SK-N-MC (cell line): ENCODE measurements around the gene WBP1L.

Experiments
- EZH2 ChIP-seq: fragments of 200-600 bp; sonication (generic); IDR thresholded peaks from one replicate; pipeline ENCODE4 v1.6.1; 2017; ENCODE audit warnings: antibody characterized with exemption
- POLR2AphosphoS5 ChIP-seq: IDR thresholded peaks from 2 replicates; pipeline ENCODE4 v1.6.1; 2012; ENCODE audit warnings: mild to moderate bottlenecking, low read depth, low read length, borderline replicate concordance

DNA sequence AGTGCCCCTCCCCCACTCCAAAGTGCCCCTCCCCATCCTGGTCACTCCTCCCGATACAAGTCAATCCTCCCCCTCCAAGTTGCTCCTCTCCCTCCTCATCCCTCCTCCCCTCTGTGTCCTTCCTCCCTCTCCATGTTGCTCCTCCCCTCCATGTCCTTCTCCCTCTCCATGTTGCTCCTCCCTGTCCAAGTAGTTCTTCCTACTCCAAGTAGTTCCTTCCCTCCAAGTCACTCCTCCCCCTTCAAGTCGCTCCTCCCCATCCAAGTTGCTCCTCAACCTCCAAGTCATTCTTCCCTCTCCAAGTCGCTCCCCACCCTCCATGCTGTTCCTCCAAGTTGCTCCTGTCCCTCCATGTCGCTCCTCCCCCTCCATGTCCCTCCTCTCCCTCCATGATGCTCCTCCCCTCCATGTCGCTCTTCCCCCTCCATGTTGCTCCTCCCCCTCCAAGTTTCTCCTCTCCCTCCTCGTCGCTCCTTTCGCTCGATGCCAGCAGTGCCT is 8.6 kb upstream of the WBP1L start:
- no peak; the same call in 1 of the 2 replicates for TF ChIP-seq POLR2AphosphoS5
- TF ChIP-seq EZH2 = no peak
